KOPT-K1 (cell line): Measurements from ENCODE around the gene PRRG3.
"Not testable (repeated sequence)": the region's sequence is repeated elsewhere in the genome, so short reads cannot be mapped to it uniquely, and the experiment has no call there.

ENCODE experiments used
- H3K27ac ChIP-seq: fragments of 200-600 bp; sonication (generic); 2 replicates; pipeline ENCODE4 v1.5.1; 2016; ENCODE audit warnings: antibody characterized with exemption, mild to moderate bottlenecking, low read depth, low read length; ENCODE audit not compliant: poor library complexity, severe bottlenecking
- H3K36me3 ChIP-seq: fragments of 200-600 bp; sonication (generic); 2 replicates; pipeline ENCODE4 v1.5.1; 2017; ENCODE audit warnings: antibody characterized with exemption, mild to moderate bottlenecking, low read length, moderate library complexity; ENCODE audit not compliant: insufficient read depth
- H3K9me3 ChIP-seq: fragments of 200-600 bp; sonication (generic); 2 replicates; pipeline ENCODE4 v1.5.1; 2017; ENCODE audit warnings: antibody characterized with exemption, low read length, mild to moderate bottlenecking; ENCODE audit not compliant: insufficient read depth, poor library complexity, severe bottlenecking

The PRRG3 gene

DNA sequence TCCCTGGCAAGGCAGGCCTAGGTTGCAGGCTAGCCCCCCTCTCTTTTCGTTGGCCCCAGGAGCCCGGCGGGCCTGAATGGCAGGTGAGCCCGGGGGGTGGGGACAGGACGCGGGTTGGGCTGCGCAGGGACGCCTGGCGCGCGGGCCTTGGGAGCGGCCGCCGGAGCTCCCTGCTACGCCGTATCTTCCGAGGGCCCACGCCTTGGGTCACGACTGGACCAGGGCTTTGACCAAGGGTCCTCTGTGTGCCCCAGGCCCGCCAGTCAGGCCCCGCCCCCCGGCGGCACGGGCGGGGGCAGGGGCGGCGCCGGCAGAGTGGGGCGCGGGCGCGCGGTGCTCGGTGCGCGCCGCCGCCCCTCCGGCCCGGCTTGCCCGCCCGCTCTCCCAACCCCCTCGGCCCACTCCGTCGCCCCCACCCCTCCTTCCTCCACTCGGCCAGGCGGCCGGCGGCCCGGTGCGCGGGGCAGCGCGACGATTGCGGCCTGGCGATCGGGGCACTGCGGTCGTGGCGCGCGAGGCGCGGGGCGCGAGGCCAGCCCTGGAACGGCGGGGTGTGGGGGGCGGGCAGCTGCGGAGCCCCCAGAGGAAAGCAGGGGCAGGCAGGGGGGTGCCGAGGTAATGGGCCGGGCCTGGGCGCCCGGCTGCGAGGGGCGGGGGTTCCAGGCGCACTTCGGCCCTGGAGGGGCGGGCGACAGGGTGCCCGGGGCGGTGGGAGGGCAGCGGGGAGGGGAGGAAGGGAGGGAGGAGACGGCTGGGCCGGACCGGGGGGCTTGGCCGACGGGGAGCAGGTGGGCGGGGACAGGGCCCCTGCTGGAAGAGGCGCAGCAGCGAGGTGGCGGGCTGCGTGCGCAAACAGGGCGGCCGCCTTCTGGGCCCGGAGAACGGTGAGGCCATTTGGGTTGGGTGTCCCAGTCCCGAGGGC is at the start of gene PRRG3:
TSS of gene PRRG3 (plus strand) at position 798 of the 922 bp plus-strand sequence. CDS start 3,357 bp downstream, outside the sequence.
- no peak within 1 kb of the TSS for H3K27ac ChIP-seq
- no peaks in the 10 kb centered on the region for H3K9me3 ChIP-seq

GRCh38 chrX:151675121-151675746 is 20.0 kb upstream of the PRRG3 start:
- no peaks in the 10 kb centered on the region for H3K9me3 ChIP-seq
- H3K27ac ChIP-seq: no peak overlapping the region
- H3K36me3 ChIP-seq: no peaks in the 10 kb centered on the region

More for the DNA sequence above, at the start of gene PRRG3:
- H3K36me3 ChIP-seq: no peaks in the 10 kb centered on the region

- H3K9me3 ChIP-seq: no peaks in the 10 kb centered on the region
- no peaks in the 10 kb centered on the region for H3K36me3 ChIP-seq
- H3K27ac ChIP-seq: no peak overlapping the region
Observed at GRCh38 chrX:151676196-151676595, 19.1 kb upstream of the PRRG3 start.

GRCh38 chrX:151679798-151680402 is 15.4 kb upstream of the PRRG3 start:
- H3K9me3 ChIP-seq: no peaks in the 10 kb centered on the region
- no peak overlapping the region for H3K27ac ChIP-seq

GRCh38 chrX:151680805-151681204 is 14.5 kb upstream of the PRRG3 start:
- Histone ChIP-seq H3K36me3 (no peaks in the 10 kb centered on the region), H3K9me3 (no peaks in the 10 kb centered on the region), H3K27ac (no peak overlapping the region)

More at GRCh38 chrX:151679798-151680402, 15.4 kb upstream of the PRRG3 start:
- no peaks in the 10 kb centered on the region for H3K36me3 ChIP-seq

- no peaks in the 10 kb centered on the region for H3K9me3 ChIP-seq
- H3K36me3 ChIP-seq: no peaks in the 10 kb centered on the region
- no peak overlapping the region for H3K27ac ChIP-seq
Observed at GRCh38 chrX:151687635-151688034, 7.6 kb upstream of the PRRG3 start.

DNA sequence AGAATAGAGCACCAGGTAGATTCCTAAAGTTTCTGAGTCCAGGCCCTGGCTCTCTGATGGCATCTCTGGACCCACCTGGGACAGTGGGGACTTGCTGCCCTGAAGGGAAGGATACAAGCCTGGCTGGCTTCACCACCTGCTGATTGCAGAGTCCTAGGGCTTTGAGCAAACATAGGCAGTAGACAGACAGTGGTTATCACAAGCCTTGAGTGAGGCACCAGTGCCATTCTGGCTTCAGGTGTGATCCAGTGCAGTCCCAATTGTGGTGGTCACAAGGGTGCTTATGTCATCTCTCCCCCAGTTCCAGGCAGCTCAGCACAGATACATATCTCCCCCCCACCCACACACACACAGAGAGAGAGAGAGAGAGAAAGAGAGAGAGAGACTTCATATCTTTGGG is 6.6 kb upstream of the PRRG3 start:
- Histone ChIP-seq H3K9me3 (no peaks in the 10 kb centered on the region), H3K36me3 (no peaks in the 10 kb centered on the region), H3K27ac (no peak overlapping the region)

DNA sequence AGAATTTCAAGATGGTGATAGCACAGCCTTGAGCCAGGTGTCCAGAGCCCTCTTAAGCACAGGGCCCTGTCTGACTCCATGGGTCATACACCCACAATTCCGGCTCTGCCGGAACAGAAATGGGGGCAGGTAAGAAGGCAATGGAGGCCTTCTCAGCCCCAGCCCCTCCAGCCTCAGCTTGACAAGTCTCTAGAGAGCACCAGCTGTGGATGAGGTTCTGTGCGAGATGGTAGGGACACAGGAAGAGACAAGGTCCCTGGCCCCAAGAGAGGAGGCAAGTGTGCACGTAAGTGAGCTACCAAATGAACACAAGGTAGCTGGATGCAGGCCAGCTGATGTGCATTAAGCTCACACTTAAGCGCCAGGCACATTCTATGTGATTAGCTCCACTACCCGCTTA is 2.4 kb upstream of the PRRG3 start:
- Histone ChIP-seq H3K9me3 (no peaks in the 10 kb centered on the region), H3K36me3 (no peaks in the 10 kb centered on the region), H3K27ac (no peak overlapping the region)

GRCh38 chrX:151694121-151694520 is 1.1 kb upstream of the PRRG3 start:
- Histone ChIP-seq H3K27ac (no peak overlapping the region), H3K36me3 (no peaks in the 10 kb centered on the region), H3K9me3 (no peaks in the 10 kb centered on the region)

DNA sequence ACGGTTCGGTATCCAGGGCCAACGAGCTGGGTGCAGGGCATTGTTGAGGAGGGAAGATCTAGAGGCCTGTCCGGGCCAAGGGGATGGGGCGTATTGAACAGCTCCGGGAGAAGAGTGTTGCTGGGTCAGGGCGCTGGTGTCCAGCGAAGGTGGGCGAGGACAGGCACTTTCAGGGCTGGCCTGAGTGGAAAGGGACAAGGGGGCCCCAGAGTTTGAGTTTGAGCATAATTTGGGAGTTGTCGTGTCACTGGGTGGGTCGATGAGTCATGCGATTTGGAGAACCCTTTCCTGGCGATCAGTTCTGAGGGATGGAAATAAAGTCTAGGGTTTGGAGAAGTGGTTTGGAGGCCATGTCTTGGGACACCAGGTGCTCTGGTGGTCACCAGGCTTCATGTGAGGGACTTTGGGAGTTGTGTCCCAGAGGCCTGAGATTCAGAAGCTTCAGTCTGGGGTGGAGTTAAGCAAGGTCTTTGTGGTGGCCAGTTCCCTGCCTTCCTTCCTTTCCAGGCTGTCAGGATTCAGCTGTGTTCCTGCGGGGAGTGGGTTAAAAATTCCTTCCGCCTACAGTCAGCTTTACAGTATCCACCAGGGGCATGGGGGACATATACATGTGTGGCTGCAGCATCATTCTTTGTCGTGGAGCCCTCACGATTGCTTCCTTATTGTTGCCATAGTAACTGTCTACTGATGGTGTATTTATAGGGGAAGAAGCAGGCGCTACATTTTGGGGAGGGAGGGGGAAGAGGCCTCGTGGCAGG is 504 bp downstream of the PRRG3 start:
- Histone ChIP-seq H3K27ac (no peak overlapping the region), H3K36me3 (no peaks in the 10 kb centered on the region), H3K9me3 (no peaks in the 10 kb centered on the region)

GRCh38 chrX:151697082-151697481 is 1.8 kb downstream of the PRRG3 start:
- not testable (repeated sequence) for H3K27ac ChIP-seq, H3K36me3 ChIP-seq, H3K9me3 ChIP-seq

DNA sequence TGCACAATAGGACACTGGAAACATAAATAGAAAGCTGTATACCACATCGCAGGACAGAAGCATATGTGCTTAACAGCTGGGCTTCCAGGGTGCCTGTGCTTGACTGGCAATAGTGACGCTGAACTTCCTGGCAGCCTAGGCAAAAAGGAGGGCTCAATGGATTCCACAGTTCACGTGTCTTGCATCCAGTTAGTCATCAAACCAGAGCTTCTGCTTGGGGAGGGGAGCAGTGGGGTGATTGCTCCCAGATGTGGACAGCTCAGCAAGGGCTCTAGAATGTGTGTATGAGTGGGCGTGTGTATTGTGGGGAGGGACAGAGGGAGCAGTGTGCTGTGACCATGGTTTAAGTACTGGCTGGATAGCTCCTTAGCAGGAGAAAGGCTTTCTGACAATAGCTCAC is 2.3 kb downstream of the PRRG3 start:
- H3K36me3 ChIP-seq: no peaks in the 10 kb centered on the region
- H3K9me3 ChIP-seq: no peaks in the 10 kb centered on the region
- no peak overlapping the region for H3K27ac ChIP-seq

DNA sequence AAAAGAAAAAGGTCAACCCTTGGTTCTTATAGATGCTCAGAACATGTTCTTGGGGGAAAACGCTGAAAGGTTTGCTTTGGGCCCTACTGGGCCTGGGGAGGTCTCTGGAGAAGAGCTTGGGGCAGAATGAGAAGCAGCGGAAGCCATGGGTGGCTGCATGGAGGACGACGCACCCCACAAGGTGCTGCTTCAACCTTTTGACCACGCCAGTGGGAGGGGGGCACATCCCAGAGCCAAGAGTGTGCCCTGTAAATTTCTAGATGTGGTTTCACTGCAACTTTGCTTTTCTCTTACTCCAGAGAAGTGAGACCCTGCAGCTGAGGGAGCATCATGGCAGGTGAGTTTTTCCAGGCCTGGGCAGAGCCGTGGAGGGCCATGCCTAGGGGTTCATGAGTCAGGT is 3.2 kb downstream of the PRRG3 start:
- Histone ChIP-seq H3K36me3 (no peaks in the 10 kb centered on the region), H3K27ac (no peak overlapping the region), H3K9me3 (no peaks in the 10 kb centered on the region)

DNA sequence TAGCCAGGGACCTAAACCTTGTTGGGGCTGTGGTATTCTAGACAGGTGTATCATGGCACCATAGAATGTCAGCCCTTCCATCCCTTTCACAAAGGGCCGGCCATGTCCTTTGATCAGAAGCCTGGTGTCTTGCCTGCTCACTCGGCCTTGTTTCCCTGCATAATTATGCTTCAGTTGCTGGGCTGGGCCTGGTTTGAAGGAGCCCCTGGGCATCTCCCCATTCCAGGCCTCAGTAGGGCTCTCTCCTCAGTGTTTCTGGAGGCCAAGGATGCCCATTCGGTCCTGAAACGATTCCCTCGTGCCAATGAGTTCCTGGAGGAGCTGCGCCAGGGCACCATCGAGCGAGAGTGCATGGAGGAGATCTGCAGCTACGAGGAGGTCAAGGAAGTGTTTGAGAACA is 4.5 kb downstream of the PRRG3 start:
- H3K27ac ChIP-seq: no peak overlapping the region

DNA sequence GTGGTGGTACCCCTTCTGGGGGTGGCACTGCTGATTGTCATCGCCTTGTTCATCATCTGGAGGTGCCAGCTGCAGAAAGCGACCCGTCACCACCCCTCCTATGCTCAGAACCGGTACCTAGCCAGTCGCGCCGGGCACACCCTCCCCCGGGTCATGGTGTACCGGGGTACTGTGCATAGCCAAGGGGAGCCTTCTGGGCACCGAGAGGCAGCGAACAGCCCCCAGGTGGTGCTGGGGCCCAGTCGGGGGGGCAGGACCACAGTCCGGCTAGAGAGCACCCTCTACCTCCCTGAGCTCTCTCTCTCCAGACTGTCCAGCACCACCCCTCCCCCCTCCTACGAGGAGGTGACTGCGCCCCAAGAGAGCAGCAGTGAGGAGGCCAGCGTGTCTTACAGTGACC is 5.3 kb downstream of the PRRG3 start:
- Histone ChIP-seq H3K27ac (no peak overlapping the region), H3K9me3 (no peaks in the 10 kb centered on the region), H3K36me3 (no peaks in the 10 kb centered on the region)

More for the DNA sequence above, 4.5 kb downstream of the PRRG3 start:
- no peaks in the 10 kb centered on the region for H3K36me3 ChIP-seq
- no peaks in the 10 kb centered on the region for H3K9me3 ChIP-seq
